OCI-LY3 (cell line): ENCODE measurements around the gene OR56B4.

Experiments used
- EZH2phosphoT487 ChIP-seq: fragments of 200-600 bp; shearing (Covaris generic); IDR thresholded peaks from 2 replicates; pipeline ENCODE4 v1.6.1; 2018; ENCODE audit warnings: antibody characterized with exemption, mixed run types, low read depth
- TF ChIP-seq, protein P1 (sequence below): fragments of 200-600, 300-600 bp; sonication (generic); IDR thresholded peaks from 2 replicates; pipeline ENCODE4 v1.5.1; 2014; ENCODE audit warnings: antibody characterized with exemption, low read length, low read depth

DNA sequence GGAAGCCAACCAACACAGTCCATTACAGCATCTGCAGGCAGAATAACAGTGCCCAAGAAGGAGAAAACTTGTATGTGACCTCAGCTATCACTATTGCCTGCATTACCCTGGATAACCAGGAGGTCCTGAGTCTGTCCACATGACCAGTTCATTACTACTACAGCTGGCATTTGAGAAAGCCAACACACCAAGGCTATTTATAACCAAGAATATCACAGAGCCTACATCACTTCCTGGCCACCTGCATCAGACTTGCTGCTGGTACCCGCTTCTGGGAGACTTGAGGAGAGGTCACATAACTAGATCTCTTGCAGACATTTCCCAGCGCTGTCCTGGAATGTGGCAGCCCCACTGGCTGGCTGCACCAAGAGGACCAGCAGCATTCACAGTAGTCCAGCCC lies 11.1 kb upstream of the OR56B4 start:
- no peak for TF ChIP-seq EZH2phosphoT487
- TF ChIP-seq, protein P1, sequence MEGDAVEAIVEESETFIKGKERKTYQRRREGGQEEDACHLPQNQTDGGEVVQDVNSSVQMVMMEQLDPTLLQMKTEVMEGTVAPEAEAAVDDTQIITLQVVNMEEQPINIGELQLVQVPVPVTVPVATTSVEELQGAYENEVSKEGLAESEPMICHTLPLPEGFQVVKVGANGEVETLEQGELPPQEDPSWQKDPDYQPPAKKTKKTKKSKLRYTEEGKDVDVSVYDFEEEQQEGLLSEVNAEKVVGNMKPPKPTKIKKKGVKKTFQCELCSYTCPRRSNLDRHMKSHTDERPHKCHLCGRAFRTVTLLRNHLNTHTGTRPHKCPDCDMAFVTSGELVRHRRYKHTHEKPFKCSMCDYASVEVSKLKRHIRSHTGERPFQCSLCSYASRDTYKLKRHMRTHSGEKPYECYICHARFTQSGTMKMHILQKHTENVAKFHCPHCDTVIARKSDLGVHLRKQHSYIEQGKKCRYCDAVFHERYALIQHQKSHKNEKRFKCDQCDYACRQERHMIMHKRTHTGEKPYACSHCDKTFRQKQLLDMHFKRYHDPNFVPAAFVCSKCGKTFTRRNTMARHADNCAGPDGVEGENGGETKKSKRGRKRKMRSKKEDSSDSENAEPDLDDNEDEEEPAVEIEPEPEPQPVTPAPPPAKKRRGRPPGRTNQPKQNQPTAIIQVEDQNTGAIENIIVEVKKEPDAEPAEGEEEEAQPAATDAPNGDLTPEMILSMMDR = no peak
